ENCODE data around the gene SUMO2. TPM values are rescaled to one million over a fixed set of nuclear protein-coding genes. Genes with fewer than 3 reads are reported as not detected.

SUMO2 gene
- total and polyA plus RNA-seq, 2 of the 4 experiments (the other 2 are of a cell fraction) = 71.3 to 83.7 TPM

DNA sequence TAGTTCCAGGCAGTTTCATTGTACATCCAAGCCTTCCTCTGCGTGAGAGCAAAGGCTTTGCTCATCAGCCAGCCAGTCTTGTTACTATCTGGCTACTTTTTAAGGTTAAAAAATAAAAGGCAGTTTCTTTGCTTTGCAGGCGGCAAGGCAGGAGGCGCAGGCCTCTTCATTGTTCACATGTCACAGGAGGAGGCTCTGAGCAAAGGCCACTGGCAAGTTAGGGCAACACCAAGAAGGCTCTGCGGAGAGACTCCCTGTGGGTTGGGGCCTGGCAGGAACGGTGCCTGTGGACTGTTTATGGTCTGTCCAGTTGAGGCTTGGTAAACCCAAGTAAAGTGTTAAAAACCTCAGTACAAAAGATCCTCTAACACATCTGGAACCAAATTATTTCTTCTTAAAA lies 47.3 kb downstream of the SUMO2 start:
- CTCF ChIA-PET = no interaction called here
- Histone ChIP-seq H3K9me3 (ENCODE audit: control insufficient read depth, insufficient read depth, low read length) (no peaks in the 10 kb centered on the region), H2BK5ac (ENCODE audit: low read depth, low read length, poor library complexity, severe bottlenecking) (no peak overlapping the region), H3K36me3 (ENCODE audit: control insufficient read depth, insufficient read depth, low read length) (peaks cover 16% of the 10 kb centered on the region), H3K79me1 (ENCODE audit: low read depth in 1 of 2, low read length in 2 of 2) (peaks cover 30 to 59% of the 10 kb centered on the region in 2 experiments), H3K27ac (ENCODE audit: insufficient read depth, low read length) (no peak overlapping the region), H3K23ac (ENCODE audit: low read depth, low read length) (no peak overlapping the region), H3K56ac (ENCODE audit: extremely low read depth, insufficient read depth, low read length) (no peak overlapping the region), H2BK120ac (ENCODE audit: low read depth, low read length) (no peak overlapping the region), H3K4me1 (ENCODE audit: control insufficient read depth, insufficient read depth, low read length) (peaks cover 3% of the 10 kb centered on the region; the same call in 1 of the 2 replicates), H2AK9ac (replicated peaks; ENCODE audit: low read depth, low read length, poor library complexity) (no peak overlapping the region), H4K91ac (ENCODE audit: insufficient read depth, low read depth, low read length) (no peak overlapping the region), H4K20me1 (ENCODE audit: insufficient read depth, low read length) (peaks cover 3% of the 10 kb centered on the region; the same call in 1 of the 2 replicates), H2BK15ac (ENCODE audit: low read depth, low read length) (no peak overlapping the region), H3K9me1 (ENCODE audit: insufficient read depth, low read length) (peaks cover 2% of the 10 kb centered on the region; the same call in 1 of the 2 replicates), H3K9ac (ENCODE audit: low read depth, low read length) (no peak overlapping the region), H2BK20ac (ENCODE audit: low read depth, low read length) (no peak overlapping the region), H2AFZ (replicated peaks; ENCODE audit: low read length, poor library complexity) (no peak overlapping the region), H3K18ac (ENCODE audit: low read depth, low read length) (no peak overlapping the region), H4K8ac (ENCODE audit: low read depth in 2 of 2, low read length in 2 of 2) (no peak overlapping the region), H3K4me2 (ENCODE audit: low read depth, low read length) (no peak overlapping the region), H3K14ac (replicated peaks; ENCODE audit: low read depth, low read length) (no peak overlapping the region), H4K5ac (ENCODE audit: low read depth, low read length) (no peak overlapping the region), H2AK5ac (ENCODE audit: low read depth, low read length) (no peak overlapping the region), H3K4ac (ENCODE audit: low read depth, low read length) (no peak overlapping the region), H3K4me3 (ENCODE audit: insufficient read depth, low read depth, low read length) (no peak overlapping the region), H3K27me3 (ENCODE audit: control insufficient read depth, insufficient read depth, low read length) (no peaks in the 10 kb centered on the region)
- BruUV-seq (replicated peaks) = TSS peak; percentile 74
- POLR2A ChIA-PET (ENCODE audit: unreplicated experiment) = no interaction called here
- intact Hi-C loops (cut with micrococcal nuclease) (no loop called here), in situ Hi-C loops (cut with MboI; ENCODE audit: low sequenced_read_pairs) (no loop called here), dilution Hi-C loops (cut with HindIII; ENCODE audit: low sequenced_read_pairs, unreplicated experiment) (no loop called here)
- TF ChIP-seq CEBPB (IDR thresholded peaks at IDR 0.05; ENCODE audit: low read depth, low read length) (no peak), CHD1 (IDR thresholded peaks at IDR 0.05; ENCODE audit: low read depth, low read length) (no peak), SMC3 (IDR thresholded peaks at IDR 0.05; ENCODE audit: low read depth, low read length) (no peak), RFX5 (IDR thresholded peaks at IDR 0.05; ENCODE audit: low read depth, low read length) (no peak), RAD21 (IDR thresholded peaks at IDR 0.05; ENCODE audit: low read length) (no peak), MAZ (IDR thresholded peaks at IDR 0.05; ENCODE audit: borderline replicate concordance, low read depth, low read length) (no peak), MAFK (IDR thresholded peaks at IDR 0.05; ENCODE audit: low read depth, low read length) (no peak), RCOR1 (IDR thresholded peaks at IDR 0.05; ENCODE audit: insufficient replicate concordance, low read length) (no peak), NFE2L2 (IDR thresholded peaks at IDR 0.05; ENCODE audit: low read depth, low read length) (no peak), MXI1 (IDR thresholded peaks at IDR 0.05; ENCODE audit: borderline replicate concordance, low read depth, low read length) (no peak), POLR2A (IDR thresholded peaks at IDR 0.05; ENCODE audit: low read depth, low read length) (no peak), CTCF (conservative IDR thresholded peaks at IDR 0.05; ENCODE audit: low read depth, low read length) (no peak), BHLHE40 (IDR thresholded peaks at IDR 0.05; ENCODE audit: low read depth, low read length) (no peak), FOS (IDR thresholded peaks at IDR 0.05; ENCODE audit: low read depth, low read length) (no peak)
- TF ChIP-seq, protein P1, sequence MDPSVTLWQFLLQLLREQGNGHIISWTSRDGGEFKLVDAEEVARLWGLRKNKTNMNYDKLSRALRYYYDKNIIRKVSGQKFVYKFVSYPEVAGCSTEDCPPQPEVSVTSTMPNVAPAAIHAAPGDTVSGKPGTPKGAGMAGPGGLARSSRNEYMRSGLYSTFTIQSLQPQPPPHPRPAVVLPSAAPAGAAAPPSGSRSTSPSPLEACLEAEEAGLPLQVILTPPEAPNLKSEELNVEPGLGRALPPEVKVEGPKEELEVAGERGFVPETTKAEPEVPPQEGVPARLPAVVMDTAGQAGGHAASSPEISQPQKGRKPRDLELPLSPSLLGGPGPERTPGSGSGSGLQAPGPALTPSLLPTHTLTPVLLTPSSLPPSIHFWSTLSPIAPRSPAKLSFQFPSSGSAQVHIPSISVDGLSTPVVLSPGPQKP (IDR thresholded peaks at IDR 0.05; ENCODE audit: borderline replicate concordance, low read depth, low read length) = no peak
- TF ChIP-seq, protein P2, sequence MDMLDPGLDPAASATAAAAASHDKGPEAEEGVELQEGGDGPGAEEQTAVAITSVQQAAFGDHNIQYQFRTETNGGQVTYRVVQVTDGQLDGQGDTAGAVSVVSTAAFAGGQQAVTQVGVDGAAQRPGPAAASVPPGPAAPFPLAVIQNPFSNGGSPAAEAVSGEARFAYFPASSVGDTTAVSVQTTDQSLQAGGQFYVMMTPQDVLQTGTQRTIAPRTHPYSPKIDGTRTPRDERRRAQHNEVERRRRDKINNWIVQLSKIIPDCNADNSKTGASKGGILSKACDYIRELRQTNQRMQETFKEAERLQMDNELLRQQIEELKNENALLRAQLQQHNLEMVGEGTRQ (IDR thresholded peaks at IDR 0.05; ENCODE audit: low read depth, low read length) = no peak
- DNase-seq = no peak
- 88% methylated on average over 2 of the region's 5 CpGs; no CpG with 5 or more reads in 1 of the 2 experiments for WGBS, 2 experiments (ENCODE audit: extremely low coverage in 2 of 2, insufficient read length in 1 of 2)
- no peak for ATAC-seq (ENCODE audit: low read depth)

All from IMR-90 (cell line).